GM21576 (cell line): Measurements from ENCODE around the gene THUMPD1.
"Not testable (repeated sequence)": the region's sequence is repeated elsewhere in the genome, so short reads cannot be mapped to it uniquely, and the experiment has no call there.

Experiments used
- ATAC-seq: cut with Tn5 transposase; IDR thresholded peaks from one replicate; pipeline ENCODE4 v1.9.1; 2021; ENCODE audit warnings: mild to moderate bottlenecking, moderate library complexity; ENCODE audit not compliant: unreplicated experiment

Gene THUMPD1

GRCh38 chr16:20750558-20750957 lies 8.9 kb upstream of the THUMPD1 start:
- ATAC-seq: no peak

GRCh38 chr16:20749474-20749873 lies 7.9 kb upstream of the THUMPD1 start:
- ATAC-seq: no peak

GRCh38 chr16:20747030-20747816 lies 5.6 kb upstream of the THUMPD1 start:
- no peak for ATAC-seq

- no peak for ATAC-seq
Observed at GRCh38 chr16:20746461-20746860, 4.8 kb upstream of the THUMPD1 start.

GRCh38 chr16:20744922-20745440 lies 3.4 kb upstream of the THUMPD1 start:
- no peak for ATAC-seq

GRCh38 chr16:20743591-20743990 lies 2.0 kb upstream of the THUMPD1 start:
- ATAC-seq: no peak

- ATAC-seq: peak; percentile 80
Observed at GRCh38 chr16:20740901-20741521, 607 bp downstream of the THUMPD1 start.

GRCh38 chr16:20740007-20740883 lies 1.4 kb downstream of the THUMPD1 start:
- no peak for ATAC-seq

- ATAC-seq: no peak
Observed at GRCh38 chr16:20735490-20735889, 6.1 kb downstream of the THUMPD1 start.

- no peak for ATAC-seq
Observed at GRCh38 chr16:20734782-20735181, 6.8 kb downstream of the THUMPD1 start.

GRCh38 chr16:20734056-20734455 lies 7.6 kb downstream of the THUMPD1 start:
- no peak for ATAC-seq

- no peak for ATAC-seq
Observed at GRCh38 chr16:20729141-20729540, 12.5 kb downstream of the THUMPD1 start.

- ATAC-seq: no peak
Observed at GRCh38 chr16:20727181-20727580, 14.4 kb downstream of the THUMPD1 start.

GRCh38 chr16:20726661-20727060 lies 15.0 kb downstream of the THUMPD1 start:
- no peak for ATAC-seq

- ATAC-seq: no peak
Observed at GRCh38 chr16:20720251-20720650, 21.4 kb downstream of the THUMPD1 start.

- ATAC-seq: not testable (repeated sequence)
Observed at GRCh38 chr16:20717718-20718117, 23.9 kb downstream of the THUMPD1 start.

GRCh38 chr16:20711277-20711911 lies 30.2 kb downstream of the THUMPD1 start:
- no peak for ATAC-seq

GRCh38 chr16:20708129-20708528 lies 33.5 kb downstream of the THUMPD1 start:
- ATAC-seq: not testable (repeated sequence)

- ATAC-seq: no peak
Observed at GRCh38 chr16:20707461-20707860, 34.2 kb downstream of the THUMPD1 start.

GRCh38 chr16:20705972-20706371 lies 35.6 kb downstream of the THUMPD1 start:
- not testable (repeated sequence) for ATAC-seq

- ATAC-seq: no peak
Observed at GRCh38 chr16:20704281-20704680, 37.3 kb downstream of the THUMPD1 start.
